DMS 273 (cell line): Measurements from ENCODE around the gene LILRA6.
"Not testable (repeated sequence)": the region's sequence is repeated elsewhere in the genome, so short reads cannot be mapped to it uniquely, and the experiment has no call there.

ENCODE experiments used
- DNase-seq: peaks from one replicate; lab custom pipeline; 2025; ENCODE audit not compliant: unreplicated experiment; lab: John Stamatoyannopoulos, UW

LILRA6 gene

DNA sequence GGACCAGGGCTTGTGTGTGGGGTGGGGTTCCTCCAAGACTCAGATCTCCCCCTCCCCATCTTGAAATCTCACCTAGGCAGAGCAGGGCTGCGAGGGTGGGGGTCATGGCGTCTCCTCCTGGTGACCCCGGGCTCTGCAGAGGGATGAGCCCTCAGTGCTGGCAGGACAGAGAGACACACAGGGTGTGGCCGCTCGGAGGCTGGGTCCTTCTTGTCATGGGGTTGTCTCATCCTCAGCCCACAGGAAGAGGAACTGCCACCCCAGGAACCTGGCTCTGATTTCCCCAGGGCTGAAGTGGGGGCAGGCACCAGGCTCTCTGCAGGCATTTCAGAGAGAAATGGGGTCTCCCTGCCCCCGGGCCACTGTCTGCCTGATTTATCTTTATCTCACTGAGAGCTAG is at the start of gene LILRA6:
Gene LILRA6, minus strand, starts transcription at position 145 of the 400 bp plus-strand sequence.
- not testable (repeated sequence) for DNase-seq

GRCh38 chr19:54289160-54289559 is 46.6 kb upstream of the LILRA6 start:
- not testable (repeated sequence) for DNase-seq

DNA sequence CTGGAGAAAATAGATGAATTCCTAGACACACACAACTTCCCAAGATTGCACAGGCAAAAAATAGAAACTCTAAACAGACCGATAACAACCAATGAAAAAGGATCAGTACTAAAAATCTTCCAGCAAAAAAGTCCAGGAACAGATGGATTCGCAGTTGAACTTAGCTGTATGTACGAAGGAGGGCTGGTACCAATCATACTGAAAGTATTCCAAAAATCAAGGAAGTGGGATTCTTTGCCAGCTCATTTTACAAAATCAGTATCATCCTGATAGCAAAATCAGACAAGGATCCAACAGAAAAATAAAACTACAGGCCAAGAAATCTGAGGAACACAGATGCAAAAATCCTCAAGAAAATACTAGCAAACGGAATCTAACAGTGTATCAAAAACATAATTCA is 44.9 kb upstream of the LILRA6 start:
- no peak for DNase-seq

DNA sequence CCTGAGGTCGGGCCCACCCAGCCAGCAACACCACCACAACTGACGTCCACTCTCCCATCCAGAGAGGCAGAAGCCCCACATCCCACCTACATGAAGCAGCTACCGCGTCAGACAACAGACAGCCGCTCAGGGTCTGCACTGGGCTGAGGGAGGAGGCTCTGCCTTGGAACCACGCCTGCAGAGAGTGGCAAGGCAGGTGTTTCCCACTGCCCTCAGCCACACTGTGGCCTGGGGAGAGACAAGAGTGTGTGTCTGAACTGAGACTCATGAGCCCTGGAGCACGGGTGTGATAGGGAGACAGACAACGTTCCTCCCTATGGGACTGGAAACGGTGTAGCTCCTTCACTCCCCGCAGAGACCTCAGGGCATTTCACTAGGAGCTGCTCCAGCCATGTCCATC is 43.7 kb upstream of the LILRA6 start:
- DNase-seq: not testable (repeated sequence)

GRCh38 chr19:54285427-54286056 is 43.0 kb upstream of the LILRA6 start:
- DNase-seq: not testable (repeated sequence)

GRCh38 chr19:54282686-54283470 is 40.3 kb upstream of the LILRA6 start:
- no peak for DNase-seq

DNA sequence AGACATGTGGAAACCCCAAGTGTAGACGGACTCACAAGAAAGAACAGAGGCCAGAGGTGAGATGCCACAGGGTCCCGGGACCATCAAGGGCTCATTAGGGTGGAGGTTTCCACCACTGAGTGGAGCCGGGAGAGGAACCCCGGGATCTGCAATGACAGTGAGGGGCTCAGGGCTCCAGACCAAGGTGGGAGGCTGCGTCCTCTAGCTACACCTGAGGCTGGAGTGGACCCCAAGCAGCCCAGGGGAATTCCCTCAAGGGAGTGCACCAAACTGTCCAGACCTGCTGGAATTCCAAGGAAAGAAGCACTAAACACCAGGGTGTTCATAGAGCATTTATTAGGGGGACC is 39.1 kb upstream of the LILRA6 start:
- DNase-seq: not testable (repeated sequence)

DNA sequence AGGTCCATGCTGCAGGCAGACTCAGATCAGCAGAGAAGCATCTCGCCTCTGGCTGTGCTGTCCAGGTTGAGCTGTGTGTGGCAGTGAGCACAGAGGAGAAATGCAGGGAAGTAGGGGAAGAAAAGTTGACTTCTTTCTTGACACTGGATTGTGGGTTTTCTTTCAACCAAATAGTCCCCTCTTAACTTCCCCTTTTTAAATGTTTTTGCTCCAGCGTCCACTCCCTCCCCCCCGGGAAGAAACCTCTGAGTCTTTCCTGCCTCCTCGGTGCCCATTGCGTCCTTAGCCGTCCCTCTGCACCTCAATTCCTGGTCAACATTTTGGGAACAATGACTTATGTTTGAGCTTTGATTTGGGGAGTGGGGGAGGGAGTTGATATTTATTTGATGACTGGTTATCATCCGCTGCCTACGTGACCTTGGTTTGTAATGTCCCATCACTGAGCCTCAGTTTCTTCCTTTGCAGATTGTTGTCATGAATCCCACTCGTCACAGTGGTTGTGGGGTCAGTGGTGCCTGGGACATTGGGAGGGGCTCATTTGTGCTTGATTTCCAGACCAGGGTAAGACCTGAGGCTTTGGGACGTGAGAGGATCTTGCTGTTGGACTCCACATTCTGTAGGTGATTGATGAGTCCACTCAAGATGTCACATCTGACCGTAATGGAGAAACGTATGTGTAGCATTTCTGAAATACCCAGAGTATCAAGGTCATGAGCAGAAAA is 38.6 kb upstream of the LILRA6 start, which contains the start of gene LILRB2:
Gene LILRB2, minus strand, starts transcription at position 104 of the 722 bp plus-strand sequence. CDS start 614 bp downstream, outside the sequence.
- DNase-seq: no peak

DNA sequence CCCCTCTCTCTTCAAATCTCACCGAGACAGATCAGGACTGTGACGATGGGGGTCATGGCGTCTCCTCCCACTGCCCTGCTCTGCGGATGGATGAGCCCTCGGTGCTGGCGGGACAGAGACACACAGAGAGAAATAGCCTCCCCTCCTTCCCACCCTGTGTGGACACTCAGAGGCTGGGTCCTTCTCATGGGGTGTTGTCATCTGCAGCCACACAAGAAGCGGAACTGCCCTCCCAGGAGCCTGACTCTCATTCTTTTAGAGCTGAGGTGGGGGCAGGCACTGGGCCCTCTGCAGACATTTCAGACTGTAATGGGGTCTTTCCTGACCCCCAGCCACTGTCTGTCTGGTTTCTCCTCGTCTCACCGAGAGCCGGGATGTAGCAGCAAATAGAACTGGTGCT is 37.9 kb upstream of the LILRA6 start:
- DNase-seq: not testable (repeated sequence)

DNA sequence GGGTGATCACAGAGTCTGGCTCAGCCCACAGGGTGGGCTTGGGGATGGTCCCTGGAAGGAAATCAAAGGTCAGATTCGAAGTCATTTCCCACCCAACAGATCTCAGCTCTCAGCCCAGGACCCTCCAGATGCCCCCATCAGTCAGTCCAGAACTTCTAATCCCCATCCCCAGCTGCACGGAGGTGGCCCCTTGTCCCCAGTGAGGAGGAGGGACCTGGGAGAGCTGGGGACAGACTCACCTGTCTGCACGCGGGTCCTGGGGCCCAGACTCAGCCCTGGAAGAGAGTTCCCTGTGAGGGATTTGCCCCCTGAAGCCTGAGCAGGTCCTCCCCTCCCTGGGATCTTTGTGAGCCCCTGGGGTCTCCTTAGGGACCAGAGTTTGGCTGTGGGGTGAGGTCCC is 37.4 kb upstream of the LILRA6 start:
- not testable (repeated sequence) for DNase-seq

- no peak for DNase-seq
Observed at GRCh38 chr19:54279406-54279962, 36.9 kb upstream of the LILRA6 start.

GRCh38 chr19:54278571-54279195 is 36.1 kb upstream of the LILRA6 start:
- DNase-seq: not testable (repeated sequence)

GRCh38 chr19:54278056-54278455 is 35.5 kb upstream of the LILRA6 start:
- DNase-seq: not testable (repeated sequence)

DNA sequence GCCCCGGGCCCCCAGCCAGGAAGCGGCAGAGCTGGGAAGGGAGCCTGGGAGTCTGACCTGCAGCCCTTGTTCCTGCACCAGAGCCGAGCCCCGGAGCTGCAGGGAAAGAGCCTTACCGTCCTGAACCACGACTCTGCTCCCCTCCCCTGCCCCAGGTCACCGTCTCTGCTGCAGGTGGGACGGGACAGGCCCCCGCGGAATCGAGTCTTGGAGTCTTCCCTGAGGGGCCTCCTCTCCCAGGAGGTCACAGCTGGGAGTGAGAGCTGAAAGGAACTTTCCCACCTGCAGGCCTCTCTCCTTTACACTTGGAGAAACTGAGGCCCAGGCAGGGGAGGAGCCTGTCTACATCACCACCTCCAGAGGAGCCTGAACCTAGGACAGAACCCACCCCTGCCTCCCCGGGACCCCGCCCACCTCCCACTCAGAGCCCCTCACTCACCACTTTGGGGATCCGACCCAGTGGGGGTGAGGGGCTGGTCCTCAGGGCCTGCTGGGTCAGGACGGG is 34.6 kb upstream of the LILRA6 start:
- not testable (repeated sequence) for DNase-seq

- DNase-seq: no peak
Observed at GRCh38 chr19:54275951-54276350, 33.4 kb upstream of the LILRA6 start.

DNA sequence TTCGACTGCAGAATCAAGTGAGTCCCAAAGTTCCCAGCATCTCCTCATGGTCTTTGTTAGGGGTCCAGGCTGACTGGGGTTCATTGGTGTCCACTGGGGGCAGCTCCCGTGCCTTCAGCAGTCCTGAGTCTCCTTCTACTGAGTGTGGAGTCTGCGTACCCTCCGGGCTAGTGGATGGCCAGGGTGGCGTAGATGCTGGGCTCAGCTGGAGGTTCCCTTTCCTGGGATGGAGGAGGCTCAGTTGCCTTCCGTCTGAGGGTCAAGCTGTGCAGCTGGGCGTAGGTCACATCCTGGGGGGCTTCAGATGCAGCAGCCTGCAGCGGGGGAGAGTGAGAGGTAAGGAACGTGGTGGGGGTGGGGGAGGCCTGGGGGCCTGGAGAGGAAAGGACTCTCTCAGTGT is 31.9 kb upstream of the LILRA6 start:
- not testable (repeated sequence) for DNase-seq

DNA sequence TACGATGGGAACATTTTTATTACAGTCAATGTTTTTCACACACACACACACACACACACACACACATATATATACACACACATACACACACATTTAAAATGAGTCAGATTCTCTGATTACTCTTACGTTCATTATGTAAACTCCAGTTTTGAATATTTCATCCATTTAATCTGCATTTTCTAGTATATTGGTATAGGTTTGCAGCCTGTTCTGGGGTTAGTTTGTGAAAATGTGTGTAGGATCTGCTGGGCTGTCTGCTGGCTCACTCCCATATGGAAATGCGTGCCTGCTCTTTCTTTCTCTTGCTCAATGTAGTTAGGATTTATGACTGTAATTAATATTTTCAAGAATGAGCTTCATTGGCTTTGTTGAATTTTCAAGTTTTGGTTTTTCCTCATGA is 31.2 kb upstream of the LILRA6 start:
- DNase-seq: no peak

GRCh38 chr19:54272181-54272580 is 29.6 kb upstream of the LILRA6 start:
- DNase-seq: not testable (repeated sequence)

DNA sequence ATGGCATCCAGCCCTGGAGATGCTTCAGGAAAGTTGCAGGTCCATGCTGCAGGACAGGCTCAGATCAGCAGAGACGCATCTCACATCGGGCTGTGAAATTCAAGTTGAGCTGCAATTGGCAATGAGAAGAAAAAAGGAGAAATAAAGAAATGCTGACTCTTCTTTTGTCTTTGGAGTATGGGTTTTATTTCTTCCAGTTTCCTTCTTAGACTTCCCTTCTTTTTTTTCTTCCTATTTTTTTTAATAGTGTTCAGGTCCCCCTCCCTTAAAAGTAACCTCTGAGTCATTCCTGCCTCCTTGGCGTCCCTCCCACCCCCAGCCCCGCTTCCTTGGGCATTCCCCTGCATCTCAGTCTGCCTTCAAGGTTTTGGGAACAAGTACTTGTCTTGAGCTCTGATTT is 29.0 kb upstream of the LILRA6 start:
- DNase-seq: not testable (repeated sequence)

DNA sequence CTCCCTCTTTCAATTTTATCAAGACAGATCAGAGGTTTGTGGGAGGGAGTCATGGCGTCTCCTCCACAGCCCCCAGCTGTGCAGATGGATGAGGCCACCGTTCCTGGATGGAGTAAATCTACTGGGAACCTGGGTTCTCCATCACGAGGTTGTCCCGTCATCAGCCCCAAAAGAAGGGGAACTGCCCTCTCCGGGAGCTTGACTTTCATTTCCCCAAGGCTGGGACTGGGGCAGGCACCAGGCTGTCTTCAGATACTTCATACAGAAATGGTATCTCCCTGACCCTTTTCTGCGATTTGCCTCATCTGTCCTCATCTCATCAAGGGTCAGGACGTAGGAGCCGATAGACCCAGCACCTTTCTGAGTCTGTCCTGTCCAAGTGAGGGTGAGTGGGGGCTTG is 28.5 kb upstream of the LILRA6 start:
- no peak for DNase-seq

- DNase-seq: no peak
Observed at GRCh38 chr19:54268936-54269335, 26.3 kb upstream of the LILRA6 start.
